Measurements from ENCODE around the gene NSD2. TPM values are rescaled to one million over a fixed set of nuclear protein-coding genes. Genes with fewer than 3 reads are reported as not detected.

Gene NSD2
- total and polyA plus RNA-seq, 9 of the 15 experiments (the other 6 are each of a cell fraction or from before 2014, with no cell fraction given): 6.4 to 126 (median 58.8) TPM

DNA sequence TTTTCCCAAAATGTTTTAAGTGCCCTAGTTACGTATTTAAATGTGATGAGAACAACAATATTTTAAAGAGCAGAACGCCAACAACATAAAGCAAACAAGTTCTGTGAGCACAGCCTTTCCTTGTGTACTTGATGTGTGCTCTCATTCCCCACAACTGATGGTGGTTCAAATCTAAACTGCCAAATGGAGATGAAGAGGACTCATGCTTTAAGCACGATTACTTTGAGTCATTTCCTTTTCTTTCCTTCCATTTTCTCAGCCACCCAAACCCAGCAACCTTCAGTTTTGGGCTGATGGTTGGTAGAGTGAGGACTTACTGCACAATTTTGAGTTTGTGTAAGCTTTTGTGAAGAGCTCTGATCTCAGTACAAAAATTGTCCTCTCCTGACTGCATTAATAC lies 1.7 kb downstream of the NSD2 start:
- Histone ChIP-seq H4K20me1 (replicated peaks; ENCODE audit: control insufficient read depth, insufficient read depth, low read length) (peaks cover 13% of the 10 kb centered on the region; the same call in 1 of the 2 replicates), H3K4me1 (replicated peaks in 1 of 2; ENCODE audit: control insufficient read depth in 2 of 2, insufficient read depth in 2 of 2, low read length in 2 of 2) (peaks cover 26 to 46% of the 10 kb centered on the region in 2 experiments), H3K9me3 (replicated peaks; ENCODE audit: control insufficient read depth, insufficient read depth, low read depth, low read length) (no peaks in the 10 kb centered on the region), H3K4me3 (peak overlapping the region; percentile 95; the same call in 1 of the 2 replicates), H3K27ac (ENCODE audit: extremely low read depth, low read depth, low read length) (peak overlapping the region; percentile 96), H3K27me3 (ENCODE audit: control insufficient read depth in 2 of 2, insufficient read depth in 2 of 2, low read length in 2 of 2) (no peaks in the 10 kb centered on the region), H3K36me3 (ENCODE audit: control insufficient read depth, insufficient read depth, low read length) (peaks cover 20% of the 10 kb centered on the region; the same call in 1 of the 3 replicates), H3K9me1 (ENCODE audit: control insufficient read depth, insufficient read depth, low read length) (no peaks in the 10 kb centered on the region), H3K79me2 (ENCODE audit: control insufficient read depth, insufficient read depth, low read length) (peaks cover 70% of the 10 kb centered on the region), H3K4me2 (ENCODE audit: insufficient read depth, low read length) (peak overlapping the region; percentile 85), H2AFZ (ENCODE audit: low read depth, low read length) (no peak overlapping the region), H3K9ac (ENCODE audit: insufficient read depth in 1 of 2, low read depth in 2 of 2, low read length in 2 of 2) (peak overlapping the region in 1 of 2 experiments; percentile 87; a peak in 2 of 4 replicates)
- no peak for ATAC-seq
- POLR2A ChIA-PET: interaction anchor here (0.6 to 3.0 kb wide), 7 partner anchors 9 to 1088 kb away, joined by 3 to 28 read pairs (median 4); no protein-coding TSS in a partner anchor
- CTCF ChIA-PET (ENCODE audit: low intra/inter-chr PET ratio): no interaction called here
- WGBS (ENCODE audit: insufficient coverage, low coverage, missing lambda C conversion rate): 4% methylated on average over 3 of the region's 3 CpGs
- intact Hi-C loops (cut with micrococcal nuclease): loop anchor here (1.0 to 5.0 kb wide), 2 partner anchors 26 to 544 kb away; partner anchors contain the start of genes CFAP99 and ZFYVE28
- in situ Hi-C loops (cut with MboI): no loop called here
- TF ChIP-seq, protein P1, sequence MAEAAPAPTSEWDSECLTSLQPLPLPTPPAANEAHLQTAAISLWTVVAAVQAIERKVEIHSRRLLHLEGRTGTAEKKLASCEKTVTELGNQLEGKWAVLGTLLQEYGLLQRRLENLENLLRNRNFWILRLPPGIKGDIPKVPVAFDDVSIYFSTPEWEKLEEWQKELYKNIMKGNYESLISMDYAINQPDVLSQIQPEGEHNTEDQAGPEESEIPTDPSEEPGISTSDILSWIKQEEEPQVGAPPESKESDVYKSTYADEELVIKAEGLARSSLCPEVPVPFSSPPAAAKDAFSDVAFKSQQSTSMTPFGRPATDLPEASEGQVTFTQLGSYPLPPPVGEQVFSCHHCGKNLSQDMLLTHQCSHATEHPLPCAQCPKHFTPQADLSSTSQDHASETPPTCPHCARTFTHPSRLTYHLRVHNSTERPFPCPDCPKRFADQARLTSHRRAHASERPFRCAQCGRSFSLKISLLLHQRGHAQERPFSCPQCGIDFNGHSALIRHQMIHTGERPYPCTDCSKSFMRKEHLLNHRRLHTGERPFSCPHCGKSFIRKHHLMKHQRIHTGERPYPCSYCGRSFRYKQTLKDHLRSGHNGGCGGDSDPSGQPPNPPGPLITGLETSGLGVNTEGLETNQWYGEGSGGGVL (CRISPR knock-in tag; IDR thresholded peaks at IDR 0.05): no peak
- TF ChIP-seq ZSCAN29 (IDR thresholded peaks at IDR 0.05): no peak
- TF ChIP-seq HCFC1 (IDR thresholded peaks at IDR 0.05; ENCODE audit: low read depth, low read length): no peak
- peak; percentile 4 for TF ChIP-seq RBBP5 (IDR thresholded peaks at IDR 0.05; ENCODE audit: borderline replicate concordance, insufficient read depth, low read length, poor library complexity, severe bottlenecking)
- peak in 1 of 3 experiments; percentile 28 for TF ChIP-seq YY1 (IDR thresholded peaks at IDR 0.05; ENCODE audit: borderline replicate concordance in 1 of 3, control insufficient read depth in 1 of 3, extremely low read depth in 1 of 3, insufficient read depth in 3 of 3, insufficient read length in 1 of 3, insufficient replicate concordance in 2 of 3, low read depth in 1 of 3, low read length in 2 of 3)
- no peak for TF ChIP-seq C11orf30 (IDR thresholded peaks at IDR 0.05; ENCODE audit: low read depth)
- TF ChIP-seq NEUROD1 (IDR thresholded peaks at IDR 0.05; ENCODE audit: borderline replicate concordance, low read depth, low read length, partially characterized antibody): no peak
- TF ChIP-seq TRIM24 (IDR thresholded peaks at IDR 0.05): no peak
- TF ChIP-seq ZNF77 (CRISPR knock-in tag; IDR thresholded peaks at IDR 0.05): no peak
- TF ChIP-seq GATA2 (CRISPR knock-in tag; IDR thresholded peaks at IDR 0.05): no peak
- TF ChIP-seq, protein P2, sequence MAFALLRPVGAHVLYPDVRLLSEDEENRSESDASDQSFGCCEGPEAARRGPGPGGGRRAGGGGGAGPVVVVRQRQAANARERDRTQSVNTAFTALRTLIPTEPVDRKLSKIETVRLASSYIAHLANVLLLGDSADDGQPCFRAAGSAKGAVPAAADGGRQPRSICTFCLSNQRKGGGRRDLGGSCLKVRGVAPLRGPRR (CRISPR knock-in tag; IDR thresholded peaks at IDR 0.05): no peak
- FAIRE-seq: peak; percentile 64
- TSS peak; percentile 54 for BruUV-seq (replicated peaks)
- DNase-seq (ENCODE audit: extremely low read depth in 1 of 4, low spot score in 3 of 4): peak in 1 of 4 experiments; percentile 36

Data from K562 (cell line).